Colonic mucosa (tissue), 4 donors: Measurements from ENCODE around the gene HSPA1L. TPM values are rescaled to one million over a fixed set of nuclear protein-coding genes. Genes with fewer than 3 reads are reported as not detected.
"Not testable (repeated sequence)": the region's sequence is repeated elsewhere in the genome, so short reads cannot be mapped to it uniquely, and the experiment has no call there.

Experiments used
- DNase-seq: peaks from one replicate; pipeline ENCODE4 v3.0.0-alpha.2; 2020
- H3K27ac ChIP-seq: fragments of 200-600 bp; one replicate; pipeline ENCODE4 v1.8.0; 2021
- H3K27me3 ChIP-seq: fragments of 200-600 bp; one replicate; pipeline ENCODE4 v1.8.0; 2021
- H3K36me3 ChIP-seq: fragments of 200-600 bp; one replicate; pipeline ENCODE4 v1.8.0; 2021
- H3K4me1 ChIP-seq: fragments of 200-600 bp; one replicate; pipeline ENCODE4 v1.8.0; 2021; ENCODE audit warnings: mild to moderate bottlenecking
- H3K4me3 ChIP-seq: fragments of 200-600 bp; one replicate; pipeline ENCODE4 v1.8.0; 2021
- H3K9ac ChIP-seq, 2 donors: one replicate each; pipeline ENCODE4 v1.7.0; 2013; ENCODE audit warnings: control low read depth in 2 of 2, low read depth in 2 of 2, low read length in 2 of 2
- H3K9me3 ChIP-seq: fragments of 200-600 bp; one replicate; pipeline ENCODE4 v1.8.0; 2021
- intact Hi-C: fragments of 100-400 bp; cut with DNase I; formaldehyde crosslinking; loops from one replicate; pipeline ENCODE4 v1.14.1; 2022
- total RNA-seq, 2 donors: library from RNA; stranded (reverse); fragmentation: NEBNext Ultra II Directional in 1 of 2; extraction: Animal tissue kit (Norgen Biotek cat#: 25700) in 1 of 2; gene quantifications; one replicate each; pipeline ENCODE4 v1.2.1, GENCODE V29; 2021
- TF ChIP-seq, protein P1 (sequence below): fragments of 200-600 bp; IDR thresholded peaks from one replicate; pipeline ENCODE4 v1.8.0; 2022; ENCODE audit warnings: antibody characterized with exemption, mild to moderate bottlenecking
- donor health status: healthy.
- donor health status: DM: no; HTN: no; CAD: no.
- donor health status: DM: no; HTN: no; CAD: no.

HSPA1L gene
- total RNA-seq, 2 donors from 2014 or later, result 0.98 to 1.4 TPM

DNA sequence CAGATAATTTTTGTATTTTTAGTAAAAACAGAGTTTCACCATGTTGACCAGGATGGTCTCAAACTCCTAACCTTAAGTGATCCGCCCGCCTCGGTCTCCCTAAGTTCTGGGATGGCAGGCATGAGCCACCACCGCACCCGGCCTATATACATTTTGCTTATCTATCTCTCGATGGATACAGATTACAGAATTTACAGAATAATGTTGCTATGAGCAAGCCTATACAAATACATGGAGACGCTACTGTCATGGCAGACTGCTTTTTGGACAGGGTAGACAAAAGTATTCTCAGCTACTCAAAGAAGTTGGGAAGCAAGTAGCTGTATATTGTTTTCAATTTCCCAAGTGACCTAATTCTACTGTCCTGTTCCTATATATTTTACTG, 1.6 kb downstream of the HSPA1L start:
- no peak overlapping the region for H3K4me3 ChIP-seq

DNA sequence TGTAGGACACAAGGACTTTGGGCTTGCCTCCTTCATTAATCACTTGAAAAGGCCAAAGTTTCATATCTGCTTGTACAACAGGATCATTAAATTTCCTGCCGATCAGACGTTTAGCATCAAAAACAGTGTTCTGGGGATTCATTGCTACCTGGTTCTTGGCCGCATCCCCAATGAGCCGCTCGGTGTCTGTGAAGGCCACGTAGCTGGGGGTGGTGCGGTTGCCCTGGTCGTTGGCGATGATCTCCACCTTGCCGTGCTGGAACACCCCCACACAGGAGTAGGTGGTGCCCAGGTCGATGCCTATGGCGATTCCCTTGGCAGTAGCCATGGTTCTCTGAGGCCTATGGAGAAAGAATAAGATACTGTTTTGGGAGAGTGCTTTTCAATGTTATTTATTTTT, 3.4 kb downstream of the HSPA1L start:
- Histone ChIP-seq H3K27ac (no peak overlapping the region), H3K4me3 (no peak overlapping the region), H3K36me3 (no peaks in the 10 kb centered on the region), H3K9me3 (no peaks in the 10 kb centered on the region), H3K4me1 (no peaks in the 10 kb centered on the region), H3K27me3 (no peaks in the 10 kb centered on the region), H3K9ac (no peak overlapping the region)
- no peak for DNase-seq
- intact Hi-C loops, result no loop called here
- TF ChIP-seq, protein P1, sequence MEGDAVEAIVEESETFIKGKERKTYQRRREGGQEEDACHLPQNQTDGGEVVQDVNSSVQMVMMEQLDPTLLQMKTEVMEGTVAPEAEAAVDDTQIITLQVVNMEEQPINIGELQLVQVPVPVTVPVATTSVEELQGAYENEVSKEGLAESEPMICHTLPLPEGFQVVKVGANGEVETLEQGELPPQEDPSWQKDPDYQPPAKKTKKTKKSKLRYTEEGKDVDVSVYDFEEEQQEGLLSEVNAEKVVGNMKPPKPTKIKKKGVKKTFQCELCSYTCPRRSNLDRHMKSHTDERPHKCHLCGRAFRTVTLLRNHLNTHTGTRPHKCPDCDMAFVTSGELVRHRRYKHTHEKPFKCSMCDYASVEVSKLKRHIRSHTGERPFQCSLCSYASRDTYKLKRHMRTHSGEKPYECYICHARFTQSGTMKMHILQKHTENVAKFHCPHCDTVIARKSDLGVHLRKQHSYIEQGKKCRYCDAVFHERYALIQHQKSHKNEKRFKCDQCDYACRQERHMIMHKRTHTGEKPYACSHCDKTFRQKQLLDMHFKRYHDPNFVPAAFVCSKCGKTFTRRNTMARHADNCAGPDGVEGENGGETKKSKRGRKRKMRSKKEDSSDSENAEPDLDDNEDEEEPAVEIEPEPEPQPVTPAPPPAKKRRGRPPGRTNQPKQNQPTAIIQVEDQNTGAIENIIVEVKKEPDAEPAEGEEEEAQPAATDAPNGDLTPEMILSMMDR, result no peak

More for the DNA sequence above, 1.6 kb downstream of the HSPA1L start:
- no peak for DNase-seq
- H3K27ac ChIP-seq, result peak overlapping the region; percentile 100
- H3K27me3 ChIP-seq, result no peaks in the 10 kb centered on the region
- no peaks in the 10 kb centered on the region for H3K4me1 ChIP-seq
- intact Hi-C loops, result no loop called here
- no peaks in the 10 kb centered on the region for H3K9me3 ChIP-seq
- peak overlapping the region; percentile 31 to 75 for H3K9ac ChIP-seq
- no peaks in the 10 kb centered on the region for H3K36me3 ChIP-seq
- TF ChIP-seq, protein P1, result no peak

DNA sequence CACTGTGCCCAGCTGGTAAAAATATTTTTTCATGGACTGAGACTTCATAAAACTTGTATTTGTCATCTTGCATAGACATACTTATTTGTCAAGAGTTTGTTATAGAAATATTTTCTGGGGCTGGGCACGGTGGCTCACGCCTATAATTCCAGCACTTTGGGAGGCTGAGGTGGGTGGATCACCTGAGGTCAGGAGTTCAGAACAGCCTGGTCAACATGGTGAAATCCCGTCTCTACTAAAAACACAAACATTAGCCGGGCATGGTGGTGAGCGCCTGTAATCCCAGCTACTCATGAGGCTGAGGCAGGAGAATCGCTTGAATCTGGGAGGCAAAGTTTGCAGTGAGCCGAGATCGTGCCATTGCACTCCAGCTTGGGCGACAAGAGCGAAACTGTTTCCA, 6.5 kb downstream of the HSPA1L start:
- H3K36me3 ChIP-seq, H3K27me3 ChIP-seq, H3K9ac ChIP-seq, H3K9me3 ChIP-seq, H3K4me3 ChIP-seq, intact Hi-C loops, H3K4me1 ChIP-seq, H3K27ac ChIP-seq, DNase-seq: not testable (repeated sequence)

DNA sequence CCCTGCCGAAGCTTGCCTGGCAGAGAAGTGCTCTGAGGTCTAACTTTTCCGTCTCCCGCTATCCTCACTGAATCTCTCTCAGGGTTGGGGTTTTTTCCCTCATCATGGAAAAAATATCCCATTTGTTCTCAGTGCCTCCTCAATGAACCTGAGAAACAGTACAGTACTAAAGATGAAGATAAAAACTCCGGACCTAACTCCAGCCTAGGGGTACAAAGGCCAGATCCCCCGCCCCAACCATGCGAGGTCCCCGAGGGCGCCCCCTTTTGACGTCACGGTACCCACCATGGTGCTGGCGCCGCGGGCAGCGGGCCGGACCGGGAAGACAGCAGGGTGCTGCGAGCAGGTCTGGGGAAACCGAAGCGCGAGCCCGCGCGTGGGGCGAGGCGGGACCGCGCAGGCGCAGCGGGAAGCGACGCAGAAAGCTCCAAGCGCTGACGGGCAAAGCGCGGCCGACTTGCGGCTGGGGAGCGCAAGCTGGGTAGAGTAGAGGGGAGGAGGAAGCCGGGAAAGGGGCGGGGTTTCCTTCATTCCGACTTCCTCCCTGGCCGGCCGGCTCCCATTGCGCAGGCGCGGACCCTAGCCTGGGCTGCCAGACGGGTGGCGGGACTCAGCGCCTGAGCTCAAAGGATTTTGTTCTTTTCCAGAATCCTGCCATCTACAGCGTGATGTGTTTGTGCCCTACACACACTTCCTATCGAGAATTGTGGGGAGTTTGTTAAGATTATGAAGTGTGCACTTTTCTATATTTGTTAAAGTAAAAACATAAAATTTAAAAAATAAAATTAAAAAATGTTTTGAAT, 8.4 kb downstream of the HSPA1L start, which contains the start of gene LSM2:
LSM2 (minus strand) TSS at position 497 of the 803 bp plus-strand sequence; CDS start at position 288, 209 bp downstream.
- H3K27ac ChIP-seq, result peak within 1 kb of the TSS; percentile 91
- intact Hi-C loops, result no loop called here

DNA sequence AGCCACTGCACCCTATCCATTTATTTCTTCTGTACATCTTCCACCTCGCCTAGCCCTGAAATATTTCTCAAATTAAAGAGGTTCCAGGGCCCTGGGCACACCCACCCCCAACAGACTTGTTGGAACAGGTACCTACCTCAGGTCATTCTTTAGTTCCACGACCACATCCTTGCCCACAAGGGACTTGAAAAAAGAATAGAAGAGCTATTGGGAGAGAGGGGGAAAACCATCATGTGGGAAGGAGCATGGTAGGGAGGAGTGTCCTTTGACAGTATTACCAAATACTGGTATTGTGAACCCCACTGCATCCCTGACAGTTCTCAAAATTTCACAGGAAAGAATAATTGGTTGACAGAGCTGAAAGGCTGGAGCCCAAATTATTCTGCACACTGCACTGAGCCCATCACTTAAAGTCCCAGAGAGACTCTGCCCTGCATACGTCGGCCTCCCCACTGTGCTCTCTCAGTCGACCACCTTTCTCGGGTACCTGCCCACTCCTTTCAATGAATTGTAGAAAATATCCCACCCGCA, 9.1 kb downstream of the HSPA1L start:
- intact Hi-C loops, result no loop called here
- peak overlapping the region; percentile 91 for H3K27ac ChIP-seq
- H3K9ac ChIP-seq, result peak overlapping the region; percentile 79 to 97
- H3K4me3 ChIP-seq, result peak overlapping the region; percentile 61
- no peaks in the 10 kb centered on the region for H3K9me3 ChIP-seq
- H3K27me3 ChIP-seq, result no peaks in the 10 kb centered on the region
- TF ChIP-seq, protein P1, result no peak
- DNase-seq, result no peak
- no peaks in the 10 kb centered on the region for H3K36me3 ChIP-seq
- H3K4me1 ChIP-seq, result peaks cover 9% of the 10 kb centered on the region

More for the DNA sequence above, 8.4 kb downstream of the HSPA1L start, which contains the start of gene LSM2:
- Histone ChIP-seq H3K9ac (peak within 1 kb of the TSS; percentile 79 to 97), H3K4me3 (peak within 1 kb of the TSS; percentile 61), H3K9me3 (no peaks in the 10 kb centered on the region), H3K4me1 (peaks cover 9% of the 10 kb centered on the region), H3K27me3 (no peaks in the 10 kb centered on the region), H3K36me3 (no peaks in the 10 kb centered on the region)
- TF ChIP-seq, protein P1, result no peak
- peak; percentile 96 for DNase-seq

DNA sequence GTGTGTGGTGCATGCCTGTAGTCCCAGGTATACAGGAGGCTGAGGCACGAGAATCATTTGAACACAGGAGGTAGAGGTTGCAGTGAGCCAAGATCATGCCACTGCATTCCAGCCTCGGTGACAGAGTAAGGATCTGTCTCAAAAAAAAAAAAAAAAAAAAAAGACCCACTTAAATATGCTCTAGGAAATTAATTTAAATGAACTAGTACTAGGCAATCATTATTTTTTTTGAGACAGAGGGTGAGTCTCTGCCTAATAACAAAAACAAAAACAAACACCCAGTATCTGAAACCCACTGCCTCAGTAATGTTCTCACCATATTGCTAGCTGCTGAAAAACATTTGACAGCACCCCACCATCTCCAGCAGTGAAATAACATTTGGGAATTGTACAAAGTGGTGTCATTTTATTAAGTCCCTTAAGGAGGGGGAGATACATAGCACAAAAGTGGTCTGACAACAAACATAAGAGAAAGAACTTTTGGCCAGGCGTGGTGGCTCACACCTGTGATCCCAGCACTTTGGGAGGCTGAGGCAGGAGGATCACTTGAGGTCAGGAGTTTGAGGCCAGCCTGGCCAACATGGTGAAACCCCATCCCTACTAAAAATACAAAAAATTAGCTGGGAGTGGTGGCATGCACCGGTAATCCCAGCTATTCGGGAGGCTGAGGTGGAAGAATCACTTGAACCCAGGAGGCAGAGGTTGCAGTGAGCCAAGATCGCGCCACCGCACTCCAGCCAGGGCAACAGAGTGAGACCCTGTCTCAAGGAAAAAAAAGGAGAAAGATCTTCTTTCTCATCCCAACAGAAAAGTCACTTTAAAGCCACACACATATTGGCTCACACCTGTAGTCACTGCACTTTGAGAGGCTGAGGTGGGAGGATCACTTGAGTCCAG, 13.8 kb downstream of the HSPA1L start:
- H3K4me1 ChIP-seq, result peaks cover 10% of the 10 kb centered on the region
- H3K27me3 ChIP-seq, intact Hi-C loops, H3K27ac ChIP-seq, DNase-seq, H3K9me3 ChIP-seq, H3K36me3 ChIP-seq, H3K9ac ChIP-seq, H3K4me3 ChIP-seq: not testable (repeated sequence)
